Measurements from ENCODE around the gene C2CD4A. TPM values are rescaled to one million over a fixed set of nuclear protein-coding genes. Genes with fewer than 3 reads are reported as not detected.

Gene C2CD4A
- total and polyA plus RNA-seq, 2 donors (not counting 3 experiments of a cell fraction or from before 2014, with no cell fraction given), result 0.33 to 0.46 TPM

DNA sequence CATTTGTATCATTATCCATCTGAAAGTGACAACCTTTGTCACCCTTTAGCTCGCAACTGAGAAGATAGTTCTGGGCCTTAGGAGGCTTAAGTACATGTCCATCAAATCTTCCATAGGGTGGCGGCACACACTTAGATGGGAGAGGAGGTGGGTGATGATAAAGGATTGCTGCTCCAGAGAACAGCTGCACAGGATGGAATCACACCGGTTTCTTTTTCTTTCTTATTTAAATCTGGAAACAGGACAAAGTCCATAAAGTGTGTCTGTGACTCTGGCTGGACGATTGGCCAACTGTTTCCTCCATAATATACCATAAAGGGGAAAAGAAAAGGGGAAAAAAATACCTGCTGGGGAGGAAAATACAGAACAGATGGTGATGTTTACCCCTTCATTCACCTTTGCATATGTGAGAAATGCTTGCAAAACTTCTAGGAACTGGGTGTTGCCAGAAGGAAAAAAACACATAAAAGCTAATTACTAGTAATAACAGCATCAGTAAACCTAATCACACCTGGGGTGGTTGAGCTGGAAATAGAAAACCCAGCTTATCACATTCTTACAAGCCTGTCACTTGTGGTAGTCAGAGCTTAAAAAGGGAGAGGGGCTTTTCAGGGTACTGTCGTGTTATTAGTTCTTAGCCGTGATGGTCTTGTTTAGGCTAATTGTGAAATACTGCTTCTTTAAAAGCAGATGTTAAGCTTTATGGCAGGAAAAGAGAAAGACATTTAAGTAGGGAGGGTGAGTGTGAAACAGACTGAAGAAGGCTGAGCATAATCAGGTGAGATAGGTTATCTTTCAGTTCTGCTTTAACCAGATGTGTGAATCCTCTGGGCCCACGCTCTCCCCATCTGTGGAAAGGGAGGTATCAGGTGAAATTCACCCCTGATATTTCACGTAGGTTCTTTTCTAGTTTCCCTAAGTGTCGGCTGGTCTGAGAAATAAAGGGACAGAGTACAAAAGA, 16.7 kb downstream of the C2CD4A start:
- H2AFZ ChIP-seq (ENCODE audit: low read depth, low read length), result no peak overlapping the region
- no peaks in the 10 kb centered on the region for H3K9me1 ChIP-seq (replicated peaks; ENCODE audit: control insufficient read depth, extremely low read depth, insufficient read depth, low read length)
- ChIA-PET POLR2A (no interaction called here), CTCF (interaction anchor here (0.6 to 3.6 kb wide), 5 partner anchors 9 to 223 kb away, joined by 3 to 13 read pairs (median 4); partner anchors contain the start of gene C2CD4A)
- peaks cover 13% of the 10 kb centered on the region for H3K4me1 ChIP-seq (ENCODE audit: control insufficient read depth, extremely low read depth, insufficient read depth, low read length)
- FAIRE-seq (no peak), DNase-seq (ENCODE audit: low read depth, low spot score) (no peak)
- no peak overlapping the region for H3K4me2 ChIP-seq (ENCODE audit: insufficient read depth, low read length)
- H3K27me3 ChIP-seq (ENCODE audit: control insufficient read depth in 2 of 2, insufficient read depth in 2 of 2, low read length in 2 of 2), result no peaks in the 10 kb centered on the region
- no peaks in the 10 kb centered on the region for H3K36me3 ChIP-seq (ENCODE audit: control insufficient read depth in 2 of 2, extremely low read depth in 1 of 2, insufficient read depth in 2 of 2, low read length in 2 of 2)
- dilution Hi-C loops (cut with MboI; ENCODE audit: extremely low pct_ligation_motif_present, low sequenced_read_pairs), result no loop called here
- no peak for TF ChIP-seq POLR2AphosphoS5 (IDR thresholded peaks at IDR 0.05; ENCODE audit: insufficient read depth, low read depth, low read length)
- no peak for TF ChIP-seq EZH2 (IDR thresholded peaks at IDR 0.05; ENCODE audit: borderline replicate concordance, low read depth, low read length, severe bottlenecking)
- TF ChIP-seq GATA2 (IDR thresholded peaks at IDR 0.05; ENCODE audit: insufficient read depth, insufficient read length, low read depth, low read length), result no peak
- TF ChIP-seq JUN (IDR thresholded peaks at IDR 0.05; ENCODE audit: borderline replicate concordance, insufficient read depth, insufficient read length, low read depth), result no peak
- TF ChIP-seq FOS (IDR thresholded peaks at IDR 0.05; ENCODE audit: borderline replicate concordance, insufficient read depth, low read length), result no peak
- TF ChIP-seq POLR2A (IDR thresholded peaks at IDR 0.05; ENCODE audit: low read depth, low read length), result no peak
- TF ChIP-seq, protein P1, sequence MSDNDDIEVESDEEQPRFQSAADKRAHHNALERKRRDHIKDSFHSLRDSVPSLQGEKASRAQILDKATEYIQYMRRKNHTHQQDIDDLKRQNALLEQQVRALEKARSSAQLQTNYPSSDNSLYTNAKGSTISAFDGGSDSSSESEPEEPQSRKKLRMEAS (IDR thresholded peaks at IDR 0.05; ENCODE audit: insufficient read depth, insufficient read length), result no peak
- TF ChIP-seq, protein P2, sequence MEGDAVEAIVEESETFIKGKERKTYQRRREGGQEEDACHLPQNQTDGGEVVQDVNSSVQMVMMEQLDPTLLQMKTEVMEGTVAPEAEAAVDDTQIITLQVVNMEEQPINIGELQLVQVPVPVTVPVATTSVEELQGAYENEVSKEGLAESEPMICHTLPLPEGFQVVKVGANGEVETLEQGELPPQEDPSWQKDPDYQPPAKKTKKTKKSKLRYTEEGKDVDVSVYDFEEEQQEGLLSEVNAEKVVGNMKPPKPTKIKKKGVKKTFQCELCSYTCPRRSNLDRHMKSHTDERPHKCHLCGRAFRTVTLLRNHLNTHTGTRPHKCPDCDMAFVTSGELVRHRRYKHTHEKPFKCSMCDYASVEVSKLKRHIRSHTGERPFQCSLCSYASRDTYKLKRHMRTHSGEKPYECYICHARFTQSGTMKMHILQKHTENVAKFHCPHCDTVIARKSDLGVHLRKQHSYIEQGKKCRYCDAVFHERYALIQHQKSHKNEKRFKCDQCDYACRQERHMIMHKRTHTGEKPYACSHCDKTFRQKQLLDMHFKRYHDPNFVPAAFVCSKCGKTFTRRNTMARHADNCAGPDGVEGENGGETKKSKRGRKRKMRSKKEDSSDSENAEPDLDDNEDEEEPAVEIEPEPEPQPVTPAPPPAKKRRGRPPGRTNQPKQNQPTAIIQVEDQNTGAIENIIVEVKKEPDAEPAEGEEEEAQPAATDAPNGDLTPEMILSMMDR (IDR thresholded peaks at IDR 0.05; ENCODE audit: extremely low read depth in 1 of 2, insufficient read depth in 1 of 2, low read depth in 1 of 2, low read length in 2 of 2), result no peak
- no peak for TF ChIP-seq MYC (IDR thresholded peaks at IDR 0.05; ENCODE audit: low read depth, low read length)
- H4K20me1 ChIP-seq (replicated peaks; ENCODE audit: control insufficient read depth, extremely low read depth, insufficient read depth, low read length), result no peaks in the 10 kb centered on the region
- H3K27ac ChIP-seq (ENCODE audit: insufficient read depth, low read depth, low read length), result no peak overlapping the region
- H3K4me3 ChIP-seq (replicated peaks in 1 of 3; ENCODE audit: insufficient read depth in 1 of 3, low read depth in 1 of 3, low read length in 3 of 3), result no peak overlapping the region
- H3K9me3 ChIP-seq (replicated peaks; ENCODE audit: control insufficient read depth, insufficient read depth, low read length), result no peaks in the 10 kb centered on the region
- no peak overlapping the region for H3K9ac ChIP-seq (replicated peaks; ENCODE audit: extremely low read depth, insufficient read depth, low read length)
- intact Hi-C loops (cut with micrococcal nuclease), result no loop called here
- no peaks in the 10 kb centered on the region for H3K79me2 ChIP-seq (ENCODE audit: control insufficient read depth, insufficient read depth, low read length)
- no TSS peak for BruUV-seq (replicated peaks)
